Liver (tissue), 9 donors: Measurements from ENCODE around the gene PYHIN1. TPM values are rescaled to one million over a fixed set of nuclear protein-coding genes. Genes with fewer than 3 reads are reported as not detected.

Experiments
- DNase-seq: peaks from one replicate; pipeline ENCODE4 v3.0.0-alpha.2; 2017; ENCODE audit warnings: low spot score
- H3K27ac ChIP-seq, 2 donors: one replicate each; pipeline ENCODE4 v1.7.0; 2013; ENCODE audit warnings: inconsistent platforms in 2 of 2, low read length in 2 of 2, control low read depth in 1 of 2, low read depth in 1 of 2, mild to moderate bottlenecking in 1 of 2
- H3K27me3 ChIP-seq, 4 donors: one replicate each; pipeline versions ENCODE4 v1.6.1 to v1.7.0; 2013; ENCODE audit warnings: low read length in 3 of 4, inconsistent platforms in 1 of 4, mild to moderate bottlenecking in 1 of 4, moderate library complexity in 1 of 4; ENCODE audit not compliant: control insufficient read depth in 4 of 4, insufficient read depth in 4 of 4
- H3K36me3 ChIP-seq, 4 donors: one replicate each; pipeline versions ENCODE4 v1.6.1 to v1.7.0; 2013; ENCODE audit warnings: low read length in 3 of 4, mild to moderate bottlenecking in 3 of 4, low read depth in 1 of 4, moderate library complexity in 1 of 4; ENCODE audit not compliant: control insufficient read depth in 4 of 4, insufficient read depth in 3 of 4
- H3K4me1 ChIP-seq, 4 donors: one replicate each; pipeline versions ENCODE4 v1.6.1 to v1.7.0; 2013; ENCODE audit warnings: low read length in 3 of 4, mild to moderate bottlenecking in 3 of 4, moderate library complexity in 1 of 4; ENCODE audit not compliant: control insufficient read depth in 4 of 4, insufficient read depth in 4 of 4
- H3K4me3 ChIP-seq, 3 donors: one replicate each; pipeline versions ENCODE4 v1.6.1 to v1.7.0; 2013; ENCODE audit warnings: low read length in 3 of 3, control low read depth in 1 of 3, low read depth in 1 of 3, mild to moderate bottlenecking in 1 of 3
- H3K9ac ChIP-seq, 2 donors: one replicate each; pipeline ENCODE4 v1.7.0; 2013; ENCODE audit warnings: low read length in 2 of 2, mild to moderate bottlenecking in 2 of 2, moderate library complexity in 2 of 2, control low read depth in 1 of 2, low read depth in 1 of 2
- H3K9me3 ChIP-seq, 4 donors: one replicate each; pipeline versions ENCODE4 v1.6.1 to v1.7.0; 2013; ENCODE audit warnings: low read length in 3 of 4; ENCODE audit not compliant: control insufficient read depth in 4 of 4
- ATF3 ChIP-seq: IDR thresholded peaks from 2 replicates; pipeline ENCODE4 v1.6.1; 2016; ENCODE audit warnings: antibody characterized with exemption
- CTCF ChIP-seq: fragments of 150-350 bp; IDR thresholded peaks from 2 replicates; pipeline ENCODE4 v1.5.1; 2017; ENCODE audit warnings: improper control_type of control experiment, low read depth, low read length; ENCODE audit not compliant: missing input control
- EGR1 ChIP-seq, 2 donors: IDR thresholded peaks; 2 replicates each; pipeline ENCODE4 v1.6.1; 2016 to 2018; ENCODE audit warnings: antibody characterized with exemption in 2 of 2, low read depth in 2 of 2
- FOXA1 ChIP-seq: IDR thresholded peaks from 2 replicates; pipeline ENCODE4 v1.6.1; 2016; ENCODE audit warnings: antibody characterized with exemption
- FOXA2 ChIP-seq: IDR thresholded peaks from 2 replicates; pipeline ENCODE4 v1.6.1; 2016; ENCODE audit warnings: antibody characterized with exemption
- GABPA ChIP-seq, 2 donors: IDR thresholded peaks in 1 of 2; conservative IDR thresholded peaks in 1 of 2; 2 replicates each; pipeline ENCODE4 v1.6.1; 2016; ENCODE audit warnings: antibody characterized with exemption in 2 of 2, mild to moderate bottlenecking in 1 of 2, moderate library complexity in 1 of 2
- HNF4A ChIP-seq, 2 donors: conservative IDR thresholded peaks; 2 replicates each; pipeline ENCODE4 v1.6.1; 2016; ENCODE audit warnings: antibody characterized with exemption in 2 of 2, mild to moderate bottlenecking in 2 of 2
- HNF4G ChIP-seq: IDR thresholded peaks from 2 replicates; pipeline ENCODE4 v1.6.1; 2016; ENCODE audit warnings: antibody characterized with exemption
- JUND ChIP-seq, 2 donors: IDR thresholded peaks; 2 replicates each; pipeline ENCODE4 v1.6.1; 2016; ENCODE audit warnings: antibody characterized with exemption in 2 of 2
- MAX ChIP-seq: IDR thresholded peaks from 2 replicates; pipeline ENCODE4 v1.6.1; 2016; ENCODE audit warnings: antibody characterized with exemption
- NR2F2 ChIP-seq: IDR thresholded peaks from 2 replicates; pipeline ENCODE4 v1.6.1; 2016; ENCODE audit warnings: antibody characterized with exemption
- RAD21 ChIP-seq, 2 donors: IDR thresholded peaks; 2 replicates each; pipeline ENCODE4 v1.6.1; 2016; ENCODE audit warnings: antibody characterized with exemption in 2 of 2, mild to moderate bottlenecking in 2 of 2
- REST ChIP-seq: IDR thresholded peaks from 2 replicates; pipeline ENCODE4 v1.6.1; 2016; ENCODE audit warnings: antibody characterized with exemption, mild to moderate bottlenecking
- RXRA ChIP-seq, 2 donors: IDR thresholded peaks; 2 replicates each; pipeline ENCODE4 v1.6.1; 2017 to 2018; ENCODE audit warnings: antibody characterized with exemption in 2 of 2, mild to moderate bottlenecking in 1 of 2
- SP1 ChIP-seq: IDR thresholded peaks from 2 replicates; pipeline ENCODE4 v1.6.1; 2018; ENCODE audit warnings: antibody characterized with exemption, mild to moderate bottlenecking
- TAF1 ChIP-seq: conservative IDR thresholded peaks from 2 replicates; pipeline ENCODE4 v1.6.1; 2016; ENCODE audit warnings: antibody characterized with exemption, mild to moderate bottlenecking
- YY1 ChIP-seq: IDR thresholded peaks from 2 replicates; pipeline ENCODE4 v1.6.1; 2016; ENCODE audit warnings: antibody characterized with exemption, mild to moderate bottlenecking
- ZBTB33 ChIP-seq: IDR thresholded peaks from 2 replicates; pipeline ENCODE4 v1.6.1; 2016; ENCODE audit warnings: antibody characterized with exemption
- WGBS: extraction: QIAGEN DNeasy Blood & Tissue Kit; methylation state at CpG from one replicate; pipeline ENCODE4 v1.1.7; 2013; 5-methylcytosine and 5-hydroxymethylcytosine counted together
- polyA plus RNA-seq, 2 donors: library from polyadenylated mRNA; stranded (reverse) in 1 of 2; unstranded in 1 of 2; fragments of 200-250 nt in 1 of 2; fragments of >200 nt in 1 of 2; fragmentation: Nextera tagmentation in 1 of 2; extraction: Ambion mirVana in 1 of 2; gene quantifications; one replicate each; pipeline versions ENCODE4 v1.2.1 to v1.2.3, GENCODE V29; 2013 to 2015
- total RNA-seq, 2 donors: library from RNA; depleted of rRNA; stranded (reverse); fragments of >200 nt; gene quantifications; one replicate each; pipeline ENCODE4 v1.2.3, GENCODE V29; 2014
- donor health status: healthy.
- donor health status: healthy.
- donor health status: healthy.
- donor health status: healthy.
- donor health status: healthy.

Gene PYHIN1
- total and polyA plus RNA-seq, 4 donors, result 0.32 to 1.3 (median 0.74) TPM

GRCh38 chr1:158942490-158942889 is 11.1 kb downstream of the PYHIN1 start:
- Histone ChIP-seq H3K4me1 (no peaks in the 10 kb centered on the region), H3K4me3 (no peak overlapping the region), H3K27me3 (no peaks in the 10 kb centered on the region), H3K9ac (no peak overlapping the region), H3K36me3 (no peaks in the 10 kb centered on the region), H3K27ac (no peak overlapping the region), H3K9me3 (no peaks in the 10 kb centered on the region)
- 67% methylated on average over 2 of the region's 2 CpGs for WGBS
- no peak for TF ChIP-seq FOXA1
- no peak for TF ChIP-seq RAD21 (IDR thresholded peaks at IDR 0.05)
- no peak for TF ChIP-seq TAF1
- TF ChIP-seq ATF3, result no peak
- TF ChIP-seq YY1, result no peak
- no peak for TF ChIP-seq CTCF
- no peak for TF ChIP-seq RXRA (IDR thresholded peaks at IDR 0.05)
- no peak for TF ChIP-seq EGR1 (IDR thresholded peaks at IDR 0.05; ENCODE audit: low read depth in 2 of 2)
- TF ChIP-seq REST, result no peak
- no peak for TF ChIP-seq ZBTB33
- TF ChIP-seq NR2F2, result no peak
- no peak for TF ChIP-seq FOXA2
- no peak for TF ChIP-seq MAX
- TF ChIP-seq HNF4A (conservative IDR thresholded peaks at IDR 0.05), result no peak
- TF ChIP-seq SP1, result no peak
- TF ChIP-seq GABPA (IDR thresholded peaks at IDR 0.05 in 1 of 2, conservative IDR thresholded peaks at IDR 0.05 in 1 of 2), result no peak
- TF ChIP-seq JUND (IDR thresholded peaks at IDR 0.05), result no peak
- TF ChIP-seq HNF4G, result no peak
- no peak for DNase-seq
